Cardiac fibroblast (primary cell): ENCODE results near the gene HRK.
A peak's percentile ranks its signal among the peaks of the same experiment; 100 is the strongest.

Source experiments
- DNase-seq, 2 donors: peaks; one replicate each; pipeline versions ENCODE4 v3.0.0 to v3.0.0-alpha.2; 2010; ENCODE audit warnings: low read depth in 2 of 2
- H3K4me3 ChIP-seq, 2 donors: replicated peaks in 1 of 2; 1 replicate in 1 of 2; 2 replicates in 1 of 2; pipeline ENCODE4 v1.5.1; 2011; ENCODE audit warnings: low read depth in 2 of 2, low read length in 2 of 2, mild to moderate bottlenecking in 2 of 2, moderate library complexity in 1 of 2
- TF ChIP-seq, protein P1 (sequence below): IDR thresholded peaks from one replicate; pipeline ENCODE4 v1.5.1; 2011; ENCODE audit warnings: low read depth, mild to moderate bottlenecking, low read length, inconsistent platforms

HRK gene

DNA sequence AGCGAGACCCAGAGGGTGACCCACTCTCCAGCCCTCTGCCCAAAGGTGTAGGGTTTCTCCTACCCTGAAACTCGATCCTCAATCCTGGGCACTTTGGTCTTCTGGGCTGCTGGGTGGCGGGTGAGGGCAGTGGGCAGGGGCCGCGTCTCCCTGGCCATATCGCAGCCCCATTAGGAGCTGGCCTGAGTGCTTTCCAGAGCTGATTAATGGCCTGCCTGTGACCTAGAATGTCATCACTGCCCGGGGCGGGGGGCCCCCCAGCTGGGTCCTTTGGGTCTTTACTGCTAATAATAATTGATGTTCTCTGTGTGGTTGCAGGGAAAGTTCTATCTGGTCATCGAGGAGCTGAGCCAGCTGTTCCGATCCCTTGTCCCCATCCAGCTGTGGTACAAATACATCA lies 47.8 kb downstream of the HRK start:
- TF ChIP-seq, protein P1, sequence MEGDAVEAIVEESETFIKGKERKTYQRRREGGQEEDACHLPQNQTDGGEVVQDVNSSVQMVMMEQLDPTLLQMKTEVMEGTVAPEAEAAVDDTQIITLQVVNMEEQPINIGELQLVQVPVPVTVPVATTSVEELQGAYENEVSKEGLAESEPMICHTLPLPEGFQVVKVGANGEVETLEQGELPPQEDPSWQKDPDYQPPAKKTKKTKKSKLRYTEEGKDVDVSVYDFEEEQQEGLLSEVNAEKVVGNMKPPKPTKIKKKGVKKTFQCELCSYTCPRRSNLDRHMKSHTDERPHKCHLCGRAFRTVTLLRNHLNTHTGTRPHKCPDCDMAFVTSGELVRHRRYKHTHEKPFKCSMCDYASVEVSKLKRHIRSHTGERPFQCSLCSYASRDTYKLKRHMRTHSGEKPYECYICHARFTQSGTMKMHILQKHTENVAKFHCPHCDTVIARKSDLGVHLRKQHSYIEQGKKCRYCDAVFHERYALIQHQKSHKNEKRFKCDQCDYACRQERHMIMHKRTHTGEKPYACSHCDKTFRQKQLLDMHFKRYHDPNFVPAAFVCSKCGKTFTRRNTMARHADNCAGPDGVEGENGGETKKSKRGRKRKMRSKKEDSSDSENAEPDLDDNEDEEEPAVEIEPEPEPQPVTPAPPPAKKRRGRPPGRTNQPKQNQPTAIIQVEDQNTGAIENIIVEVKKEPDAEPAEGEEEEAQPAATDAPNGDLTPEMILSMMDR: no peak

DNA sequence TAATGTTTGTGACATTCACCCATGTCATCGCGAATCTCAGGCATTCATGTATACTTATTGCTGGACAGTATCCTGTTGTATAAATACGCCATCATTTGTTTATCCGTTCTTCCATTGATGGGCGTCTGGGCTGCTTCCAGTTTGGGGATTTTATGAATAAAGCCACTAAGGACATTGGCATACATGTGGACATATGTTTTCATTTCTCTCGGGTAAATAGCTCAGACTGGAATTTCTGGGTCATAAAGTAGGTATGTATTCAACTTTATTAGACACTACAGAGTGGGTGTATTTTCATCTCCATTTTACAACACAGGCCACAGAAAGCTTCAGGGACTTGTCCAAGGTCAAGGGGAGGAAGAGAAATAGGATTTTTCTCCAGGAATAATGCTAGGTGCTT lies 48.9 kb downstream of the HRK start:
- TF ChIP-seq, protein P1: no peak
- H3K4me3 ChIP-seq: no peak overlapping the region
- DNase-seq: no peak

More for the DNA sequence above, 47.8 kb downstream of the HRK start:
- no peak for DNase-seq
- H3K4me3 ChIP-seq: no peak overlapping the region

DNA sequence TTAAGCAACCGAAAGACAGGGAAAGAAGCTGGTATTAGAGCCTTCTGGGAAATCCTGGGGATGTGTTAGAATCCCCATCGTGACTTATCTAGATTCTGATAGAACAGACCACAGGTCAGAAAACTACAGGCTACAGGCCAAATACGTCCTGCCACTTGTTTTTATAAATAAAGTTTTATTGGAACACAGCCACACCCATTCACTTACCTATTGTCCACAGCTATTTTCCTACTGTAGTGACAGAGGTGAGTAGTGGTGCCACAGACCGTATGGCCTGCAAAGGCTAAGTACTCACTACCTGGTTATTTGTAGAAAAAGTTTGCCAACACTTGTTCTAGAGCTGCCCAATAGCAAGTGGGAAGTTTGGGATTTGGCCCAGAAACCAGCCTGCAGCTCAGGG lies 53.8 kb downstream of the HRK start:
- TF ChIP-seq, protein P1: no peak
- no peak for DNase-seq
- H3K4me3 ChIP-seq: no peak overlapping the region

DNA sequence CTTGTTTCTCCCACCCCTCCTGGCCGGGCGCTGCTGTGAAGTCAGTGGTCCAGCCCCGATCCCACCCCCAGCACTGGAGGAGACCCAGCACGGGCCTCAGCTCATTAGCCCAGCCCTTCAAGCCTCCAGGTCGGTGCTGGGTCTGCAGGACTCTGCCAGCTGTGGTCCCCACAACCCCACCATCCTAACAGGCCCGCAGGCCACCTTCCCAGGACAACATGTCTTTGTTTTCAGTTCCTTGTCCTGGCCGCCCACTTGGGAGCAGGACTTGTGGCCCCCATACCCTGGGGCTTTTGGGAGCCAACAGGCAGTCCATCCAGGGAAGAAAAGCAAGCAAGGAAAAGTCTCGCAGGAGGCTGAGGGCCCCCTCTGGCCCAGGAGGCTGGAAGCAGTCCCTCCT lies 60.0 kb downstream of the HRK start:
- H3K4me3 ChIP-seq: no peak overlapping the region
- TF ChIP-seq, protein P1: no peak
- DNase-seq: no peak

DNA sequence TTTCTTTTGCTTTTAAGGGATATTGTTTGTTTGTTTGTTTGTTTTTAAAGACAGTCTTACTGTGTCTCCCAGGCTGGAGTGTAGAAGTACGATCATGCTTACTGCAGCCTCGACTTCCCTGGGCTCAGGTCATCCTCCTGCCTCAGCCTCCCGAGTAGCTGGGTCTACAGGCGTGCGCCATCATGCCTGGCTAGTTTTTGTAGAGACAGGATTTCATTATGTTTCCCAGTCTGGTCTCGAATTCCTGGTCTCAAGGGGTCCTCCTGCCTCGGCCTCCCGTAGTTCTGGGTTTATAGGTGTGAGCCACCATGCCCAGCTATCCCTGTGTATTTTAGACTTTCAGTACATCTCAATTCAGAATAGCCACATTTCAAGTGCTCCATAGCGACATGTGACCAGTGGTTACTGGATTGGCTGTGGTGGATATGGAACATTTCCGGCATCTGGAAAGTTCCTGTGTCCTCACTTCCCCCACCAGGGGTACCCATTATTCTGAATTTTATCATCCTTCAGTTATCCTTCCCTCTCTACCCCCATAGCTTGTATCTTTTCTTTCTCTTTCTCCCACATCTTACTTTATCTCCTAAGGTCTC lies 61.1 kb downstream of the HRK start:
- H3K4me3 ChIP-seq: no peak overlapping the region
- no peak for DNase-seq
- TF ChIP-seq, protein P1: no peak

DNA sequence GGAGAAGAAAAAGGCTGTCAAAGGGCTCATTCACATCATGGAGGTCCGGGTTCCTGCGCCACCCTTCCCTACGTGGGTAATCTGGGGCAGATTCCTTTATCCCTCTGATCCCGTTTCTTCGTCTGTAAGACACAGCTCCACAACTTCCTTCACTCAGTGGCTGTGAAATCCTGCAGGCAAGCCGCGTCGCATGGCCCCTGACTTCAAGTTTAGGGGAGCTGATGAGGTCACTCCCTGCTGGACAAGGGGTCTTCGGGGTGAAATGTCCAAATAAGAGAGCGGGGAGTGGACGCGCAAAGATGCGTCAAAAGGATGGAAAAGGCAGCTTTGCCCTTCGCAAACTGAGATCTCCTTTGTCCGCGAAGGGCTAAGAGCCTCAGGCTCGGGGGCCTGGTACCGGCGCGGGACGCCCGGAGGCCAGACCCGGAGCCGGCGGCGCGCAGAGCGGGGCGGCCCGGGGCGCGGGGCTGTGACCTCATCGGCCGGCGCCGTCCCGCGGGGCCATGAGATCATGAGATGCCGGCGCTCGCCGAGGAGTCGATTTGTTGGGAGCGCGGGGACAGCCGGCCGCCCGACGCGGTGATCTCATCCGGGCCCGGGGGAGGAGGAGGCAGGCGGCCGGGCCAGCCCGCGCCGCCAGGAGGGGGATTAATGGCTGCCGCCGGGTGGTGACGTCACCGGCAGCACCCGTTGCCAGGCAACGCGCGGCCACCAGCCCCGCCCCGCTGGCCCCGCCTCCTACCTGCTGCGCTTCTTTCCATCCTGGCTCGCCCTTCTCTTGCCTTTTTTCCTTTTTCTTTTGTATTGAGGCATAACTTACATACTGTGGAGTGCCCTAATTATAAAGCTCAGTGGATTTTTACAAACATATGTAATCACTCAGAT lies 62.1 kb downstream of the HRK start:
- H3K4me3 ChIP-seq: peak overlapping the region; percentile 84 to 89
- TF ChIP-seq, protein P1: no peak
- DNase-seq: peak; percentile 95
